A549 treated with ZK216348 at 1 μM for 4 hours (cell line): ENCODE data around the gene RAMP2. TPM values are rescaled to one million over a fixed set of nuclear protein-coding genes. Genes with fewer than 3 reads are reported as not detected.

Experiments used
- total RNA-seq: library from RNA; stranded (reverse); fragments of 200-300 nt; extraction: Qiagen RNA extraction; gene quantifications from 5 replicates; pipeline ENCODE4 v1.2.3, GENCODE V29; 2022; ENCODE audit warnings: low read depth

Gene RAMP2
- total RNA-seq, result 0.74 to 1.3 TPM (median 0.88 TPM) in 4 of 5 replicates, not detected in the other

GRCh38 chr17:42760652-42761581 lies at the start of gene RAMP2:
TSS of gene RAMP2 (plus strand) at chr17:42761227. CDS start at chr17:42761262, 35 bp downstream.

GRCh38 chr17:42744806-42745617 lies 16.0 kb upstream of the RAMP2 start, which contains the start of gene EZH1:
TSS of gene EZH1 (minus strand) at chr17:42745040. CDS start at chr17:42728941, 16,099 bp downstream.

DNA sequence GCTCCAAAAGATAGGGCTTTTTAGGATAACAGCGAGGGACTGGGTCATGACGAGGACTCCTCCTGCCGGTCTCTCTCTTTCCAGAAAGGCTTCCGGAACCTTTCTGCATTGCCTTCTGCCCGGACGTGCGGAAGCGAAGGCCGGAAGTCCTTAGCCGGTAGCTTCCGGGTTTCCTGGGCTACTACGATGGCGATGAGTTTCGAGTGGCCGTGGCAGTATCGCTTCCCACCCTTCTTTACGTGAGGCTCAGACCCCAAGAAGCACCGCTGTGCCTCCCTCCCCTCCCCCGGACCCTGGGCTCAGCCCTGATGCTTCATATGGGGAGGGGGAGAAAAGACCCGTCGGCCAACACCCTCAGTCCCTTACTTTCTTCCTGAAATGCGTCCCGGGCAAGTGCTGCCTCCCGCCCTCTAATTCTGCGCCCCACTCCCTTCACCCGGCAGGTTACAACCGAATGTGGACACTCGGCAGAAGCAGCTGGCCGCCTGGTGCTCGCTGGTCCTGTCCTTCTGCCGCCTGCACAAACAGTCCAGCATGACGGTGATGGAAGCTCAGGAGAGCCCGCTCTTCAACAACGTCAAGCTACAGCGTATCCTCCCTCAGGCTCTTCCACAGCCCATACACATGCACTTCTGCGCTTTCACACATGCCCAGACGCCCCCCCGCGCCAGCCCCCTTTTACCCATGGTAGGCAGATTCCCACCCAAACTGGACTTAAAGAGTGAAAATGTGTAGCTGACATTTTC lies 12.4 kb downstream of the RAMP2 start, which contains the start of gene VPS25:
Gene VPS25, plus strand, starts transcription at position 160 of the 746 bp plus-strand sequence. Its CDS starts 27 bp downstream, at position 187.

DNA sequence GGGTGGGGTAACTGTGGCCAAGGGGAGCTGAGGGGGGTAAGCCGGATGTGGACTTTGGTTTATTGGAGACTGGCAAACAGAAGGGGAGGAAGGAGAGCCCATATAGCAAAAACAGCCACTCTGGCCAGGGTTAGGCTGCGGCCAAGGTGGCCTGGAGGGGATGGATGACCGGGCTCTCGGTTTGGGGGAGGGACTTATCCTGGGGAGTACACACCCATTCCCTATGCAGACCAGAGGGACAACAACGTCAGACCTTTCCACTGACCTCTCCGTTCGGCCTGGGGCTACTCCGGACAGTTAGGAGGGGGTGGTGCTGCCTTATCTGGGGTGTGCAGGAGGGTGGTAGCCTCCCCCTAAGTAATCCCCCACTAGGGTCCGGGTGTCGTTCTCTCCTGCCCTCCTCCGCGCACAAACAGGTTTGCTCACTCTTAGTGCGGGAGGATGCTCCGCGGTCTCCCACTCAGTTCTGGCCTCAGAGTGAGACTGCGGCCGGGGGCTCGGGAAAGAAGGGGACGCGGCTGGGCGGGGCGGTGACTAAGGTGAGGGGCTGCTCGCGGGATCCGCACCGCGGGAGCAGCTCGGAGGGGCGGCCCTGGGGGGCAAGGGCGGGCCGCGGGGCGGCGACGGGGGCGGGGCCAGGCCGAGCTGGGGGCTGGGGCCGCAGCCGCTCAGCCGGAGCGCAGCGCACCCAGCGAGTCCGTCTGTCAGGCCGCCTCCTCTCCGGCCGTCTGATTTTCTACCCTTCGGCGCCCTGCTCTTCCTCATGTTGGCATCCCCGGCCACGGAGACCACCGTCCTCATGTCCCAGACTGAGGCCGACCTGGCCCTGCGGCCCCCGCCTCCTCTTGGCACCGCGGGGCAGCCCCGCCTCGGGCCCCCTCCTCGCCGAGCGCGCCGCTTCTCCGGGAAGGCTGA lies 19.2 kb downstream of the RAMP2 start, which contains the start of gene WNK4:
Gene WNK4, plus strand, starts transcription at position 675 of the 915 bp plus-strand sequence. Its CDS starts 89 bp downstream, at position 764.

DNA sequence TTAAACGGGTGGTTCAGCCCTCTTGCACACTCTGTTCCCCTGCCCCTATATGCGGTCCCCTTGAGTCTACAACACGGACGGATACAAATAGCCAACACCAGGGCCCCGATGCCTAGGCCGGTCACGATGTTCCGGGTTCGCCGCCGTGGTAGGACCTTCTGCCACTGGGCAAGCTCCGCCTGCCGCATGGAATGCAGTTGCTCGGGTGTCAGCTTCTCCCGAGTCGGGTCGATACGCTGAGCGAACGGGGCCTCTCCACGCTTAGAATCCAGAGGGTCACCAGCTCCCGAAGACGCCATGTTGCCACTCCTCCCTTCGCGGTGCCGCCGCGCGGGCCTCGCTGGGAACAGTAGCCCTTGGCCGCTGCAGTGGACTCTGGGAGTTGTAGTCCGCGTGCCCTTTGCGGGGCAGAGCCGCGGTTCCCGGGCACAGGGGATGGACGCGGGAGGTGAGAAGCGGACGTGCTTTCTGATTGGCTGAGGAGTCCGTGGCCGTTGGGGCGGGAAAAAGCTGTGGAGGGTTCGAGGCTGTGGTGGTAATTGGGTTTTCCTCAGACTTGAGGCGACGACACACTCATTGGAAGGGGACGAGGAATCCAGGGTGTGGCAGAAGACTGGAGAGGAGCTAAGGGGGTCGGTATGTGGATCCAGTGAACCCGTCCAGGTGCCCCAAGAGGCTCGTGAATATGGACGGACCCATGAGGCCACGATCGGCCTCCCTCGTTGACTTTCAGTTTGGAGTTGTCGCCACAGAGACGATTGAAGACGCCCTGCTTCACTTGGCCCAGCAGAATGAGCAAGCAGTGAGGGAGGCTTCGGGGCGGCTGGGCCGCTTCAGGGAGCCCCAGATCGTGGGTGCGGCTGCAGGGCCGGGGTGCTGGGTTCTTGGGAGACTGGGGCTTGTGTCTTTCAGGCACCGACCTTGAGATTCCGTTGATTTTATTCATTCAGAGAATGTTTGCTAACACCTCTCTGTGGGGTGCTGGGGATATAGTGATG lies 37.7 kb downstream of the RAMP2 start, which contains the start of the genes CNTD1 and COA3:
Gene CNTD1, plus strand, starts transcription at position 479 of the 998 bp plus-strand sequence. Its CDS starts 207 bp downstream, at position 686.
Gene COA3, minus strand, starts transcription at position 322 of the 998 bp plus-strand sequence. Its CDS starts 23 bp downstream, at position 299.

Other genes with a start within 250 kb of the RAMP2 start
- gene NAGLU, start 225.0 kb upstream of the RAMP2 start, total RNA-seq, result 24.4 to 48.2 TPM (median 44.7 TPM) in 5 replicates
- 1.1 to 1.8 TPM (median 1.7 TPM) in 5 replicates for gene HSD17B1, start 208.3 kb upstream of the RAMP2 start, total RNA-seq
- gene COASY, start 199.1 kb upstream of the RAMP2 start, total RNA-seq, result 86.3 to 131 TPM (median 126 TPM) in 5 replicates
- 54.7 to 66.6 TPM (median 63.8 TPM) in 5 replicates for gene MLX, start 194.1 kb upstream of the RAMP2 start, total RNA-seq
- 37.8 to 39.8 TPM (median 38.5 TPM) in 5 replicates for gene PSMC3IP, start 183.5 kb upstream of the RAMP2 start, total RNA-seq
- 22.6 to 32.0 TPM (median 29.9 TPM) in 5 replicates for gene RETREG3, start 151.9 kb upstream of the RAMP2 start, total RNA-seq
- 126 to 157 TPM (median 153 TPM) in 5 replicates for gene TUBG1, start 151.5 kb upstream of the RAMP2 start, total RNA-seq
- gene TUBG2, start 101.9 kb upstream of the RAMP2 start, total RNA-seq, result 19.6 to 25.9 TPM (median 22.6 TPM) in 5 replicates
- gene PLEKHH3, start 84.2 kb upstream of the RAMP2 start, total RNA-seq, result 7.7 to 20.0 TPM (median 18.9 TPM) in 5 replicates
- 0.18 to 0.66 TPM (median 0.53 TPM) in 5 replicates for gene CCR10, start 79.4 kb upstream of the RAMP2 start, total RNA-seq
- gene CNTNAP1, start 78.7 kb upstream of the RAMP2 start, total RNA-seq, result 3.5 to 6.5 TPM (median 6.0 TPM) in 5 replicates
- gene EZH1, start 16.2 kb upstream of the RAMP2 start, total RNA-seq, result 10.2 to 14.6 TPM (median 13.3 TPM) in 5 replicates
- gene VPS25, start 12.2 kb downstream of the RAMP2 start, total RNA-seq, result 118 to 129 TPM (median 121 TPM) in 5 replicates
- 0.47 to 2.3 TPM (median 1.7 TPM) in 5 replicates for gene WNK4, start 19.4 kb downstream of the RAMP2 start, total RNA-seq
- gene COA3, start 37.5 kb downstream of the RAMP2 start, total RNA-seq, result 92.1 to 146 TPM (median 129 TPM) in 5 replicates
- 0.18 TPM in 1 of 5 replicates, not detected in the others for gene CNTD1, start 37.6 kb downstream of the RAMP2 start, total RNA-seq
- gene BECN1, start 63.1 kb downstream of the RAMP2 start, total RNA-seq, result 73.4 to 105 TPM (median 80.8 TPM) in 5 replicates
- gene PSME3, start 72.2 kb downstream of the RAMP2 start, total RNA-seq, result 235 to 258 TPM (median 245 TPM) in 5 replicates
- gene AOC2, start 83.4 kb downstream of the RAMP2 start, total RNA-seq, result 1.1 to 2.5 TPM (median 1.9 TPM) in 5 replicates
- 1.1 to 2.5 TPM (median 1.2 TPM) in 5 replicates for gene AOC3, start 90.0 kb downstream of the RAMP2 start, total RNA-seq
- gene G6PC1, start 139.6 kb downstream of the RAMP2 start, total RNA-seq, result not detected in 5 replicates
- gene AARSD1, start 203.2 kb downstream of the RAMP2 start, total RNA-seq, result 55.2 to 67.7 TPM (median 59.1 TPM) in 5 replicates
- gene PTGES3L, start 218.9 kb downstream of the RAMP2 start, total RNA-seq, result 0.69 to 1.2 TPM (median 0.74 TPM) in 5 replicates
- gene RUNDC1, start 219.3 kb downstream of the RAMP2 start, total RNA-seq, result 18.0 to 23.7 TPM (median 21.3 TPM) in 5 replicates
- 2,630 to 3,512 TPM (median 2,993 TPM) in 5 replicates for gene RPL27, start 237.2 kb downstream of the RAMP2 start, total RNA-seq
- 16.0 to 22.6 TPM (median 19.8 TPM) in 5 replicates for gene IFI35, start 245.6 kb downstream of the RAMP2 start, total RNA-seq